ENCODE data around the gene XPO5. TPM values are rescaled to one million over a fixed set of nuclear protein-coding genes. Genes with fewer than 3 reads are reported as not detected.
"Not testable (repeated sequence)": the region's sequence is repeated elsewhere in the genome, so short reads cannot be mapped to it uniquely, and the experiment has no call there.

XPO5 gene
- total and polyA plus RNA-seq, 2 of the 4 experiments (the other 2 are of a cell fraction) = 29.0 to 30.1 TPM

DNA sequence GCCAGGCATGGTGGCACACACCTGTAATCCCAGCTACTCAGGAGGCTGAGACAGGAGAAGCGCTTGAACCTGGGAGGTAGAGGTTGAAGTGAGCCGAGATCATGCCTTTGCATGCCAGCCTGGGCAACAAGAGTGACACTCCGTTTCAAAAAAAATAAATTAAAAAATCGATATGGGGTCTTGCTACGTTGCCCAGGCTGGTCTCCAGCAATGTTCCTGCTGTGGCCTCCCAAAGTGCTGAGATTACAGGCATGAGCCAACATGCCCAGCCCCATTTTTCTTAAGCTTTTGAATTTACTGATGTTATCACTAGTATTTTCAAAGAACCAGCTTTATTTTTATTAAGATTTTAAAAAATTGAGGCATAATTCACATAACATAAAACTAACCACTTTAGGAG is 35.3 kb downstream of the XPO5 start:
- H3K56ac ChIP-seq (ENCODE audit: extremely low read depth, insufficient read depth, low read length) = no peak overlapping the region
- no peaks in the 10 kb centered on the region for H3K4me1 ChIP-seq (ENCODE audit: control insufficient read depth, insufficient read depth, low read length)
- no peak overlapping the region for H4K91ac ChIP-seq (ENCODE audit: insufficient read depth, low read depth, low read length)
- dilution Hi-C loops (cut with HindIII; ENCODE audit: low sequenced_read_pairs, unreplicated experiment) (no loop called here), intact Hi-C loops (cut with micrococcal nuclease) (no loop called here), in situ Hi-C loops (cut with MboI; ENCODE audit: low sequenced_read_pairs) (no loop called here)
- no peak for DNase-seq
- no peak overlapping the region for H2AK5ac ChIP-seq (ENCODE audit: low read depth, low read length)
- no peak overlapping the region for H3K4me2 ChIP-seq (ENCODE audit: low read depth, low read length)
- H3K4ac ChIP-seq (ENCODE audit: low read depth, low read length) = no peak overlapping the region
- no peak overlapping the region for H4K8ac ChIP-seq (ENCODE audit: low read depth in 2 of 2, low read length in 2 of 2)
- BruUV-seq (replicated peaks) = no TSS peak
- CTCF ChIA-PET = no interaction called here
- H3K18ac ChIP-seq (ENCODE audit: low read depth, low read length) = no peak overlapping the region
- no peak overlapping the region for H2BK15ac ChIP-seq (ENCODE audit: low read depth, low read length)
- no peaks in the 10 kb centered on the region for H3K9me1 ChIP-seq (ENCODE audit: insufficient read depth, low read length)
- no peak for ATAC-seq (ENCODE audit: low read depth)
- H3K23ac ChIP-seq (ENCODE audit: low read depth, low read length) = no peak overlapping the region
- H4K5ac ChIP-seq (ENCODE audit: low read depth, low read length) = no peak overlapping the region
- no peak overlapping the region for H3K14ac ChIP-seq (replicated peaks; ENCODE audit: low read depth, low read length)
- no peak overlapping the region for H3K4me3 ChIP-seq (ENCODE audit: insufficient read depth, low read depth, low read length)
- H3K9ac ChIP-seq (ENCODE audit: low read depth, low read length) = no peak overlapping the region
- 100% methylated on average over 1 of the region's 5 CpGs; no CpG with 5 or more reads in 1 of the 2 experiments for WGBS, 2 experiments (ENCODE audit: extremely low coverage in 2 of 2, insufficient read length in 1 of 2)
- no peak overlapping the region for H2AK9ac ChIP-seq (replicated peaks; ENCODE audit: low read depth, low read length, poor library complexity)
- H3K79me1 ChIP-seq (ENCODE audit: low read depth in 1 of 2, low read length in 2 of 2) = no peaks in the 10 kb centered on the region
- peaks cover 28% of the 10 kb centered on the region for H3K36me3 ChIP-seq (ENCODE audit: control insufficient read depth, insufficient read depth, low read length)
- H2BK20ac ChIP-seq (ENCODE audit: low read depth, low read length) = no peak overlapping the region
- no peaks in the 10 kb centered on the region for H3K9me3 ChIP-seq (ENCODE audit: control insufficient read depth, insufficient read depth, low read length)
- H3K27me3 ChIP-seq (ENCODE audit: control insufficient read depth, insufficient read depth, low read length) = no peaks in the 10 kb centered on the region
- POLR2A ChIA-PET (ENCODE audit: unreplicated experiment) = no interaction called here
- H2BK5ac ChIP-seq (ENCODE audit: low read depth, low read length, poor library complexity, severe bottlenecking) = no peak overlapping the region
- no peaks in the 10 kb centered on the region for H4K20me1 ChIP-seq (ENCODE audit: insufficient read depth, low read length)
- no peak overlapping the region for H2AFZ ChIP-seq (replicated peaks; ENCODE audit: low read length, poor library complexity)
- no peak overlapping the region for H3K27ac ChIP-seq (ENCODE audit: insufficient read depth, low read length)
- H2BK120ac ChIP-seq (ENCODE audit: low read depth, low read length) = no peak overlapping the region
- TF ChIP-seq, protein P1, sequence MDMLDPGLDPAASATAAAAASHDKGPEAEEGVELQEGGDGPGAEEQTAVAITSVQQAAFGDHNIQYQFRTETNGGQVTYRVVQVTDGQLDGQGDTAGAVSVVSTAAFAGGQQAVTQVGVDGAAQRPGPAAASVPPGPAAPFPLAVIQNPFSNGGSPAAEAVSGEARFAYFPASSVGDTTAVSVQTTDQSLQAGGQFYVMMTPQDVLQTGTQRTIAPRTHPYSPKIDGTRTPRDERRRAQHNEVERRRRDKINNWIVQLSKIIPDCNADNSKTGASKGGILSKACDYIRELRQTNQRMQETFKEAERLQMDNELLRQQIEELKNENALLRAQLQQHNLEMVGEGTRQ (IDR thresholded peaks at IDR 0.05; ENCODE audit: low read depth, low read length) = no peak
- TF ChIP-seq CTCF (conservative IDR thresholded peaks at IDR 0.05; ENCODE audit: low read depth, low read length) (no peak), NFE2L2 (IDR thresholded peaks at IDR 0.05; ENCODE audit: low read depth, low read length) (no peak), RCOR1 (IDR thresholded peaks at IDR 0.05; ENCODE audit: insufficient replicate concordance, low read length) (no peak)

DNA sequence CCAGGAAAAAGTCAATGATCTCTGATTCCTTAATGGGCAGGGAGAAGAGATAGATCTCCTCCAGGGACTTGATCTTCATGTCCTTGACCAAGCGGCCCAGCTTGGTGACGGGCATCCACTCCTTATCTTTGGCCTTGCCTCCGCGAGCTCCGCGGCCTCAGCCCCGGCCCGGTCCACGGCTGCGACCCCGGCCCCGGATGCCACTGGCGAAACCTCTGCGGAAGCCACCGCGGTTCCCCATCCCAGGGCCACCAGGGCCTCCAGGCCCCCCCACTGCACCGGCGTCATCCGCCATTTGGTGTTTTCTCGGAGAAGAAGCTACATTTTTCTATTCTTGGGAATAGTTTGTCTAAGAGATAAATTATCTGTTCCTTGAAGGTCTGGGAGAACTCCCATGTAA is 36.4 kb downstream of the XPO5 start:
- H3K56ac ChIP-seq (ENCODE audit: extremely low read depth, insufficient read depth, low read length); H3K4me1 ChIP-seq (ENCODE audit: control insufficient read depth, insufficient read depth, low read length); H2AK9ac ChIP-seq (replicated peaks; ENCODE audit: low read depth, low read length, poor library complexity); DNase-seq; H3K4ac ChIP-seq (ENCODE audit: low read depth, low read length); CTCF ChIA-PET; H4K5ac ChIP-seq (ENCODE audit: low read depth, low read length); H3K9ac ChIP-seq (ENCODE audit: low read depth, low read length); H3K14ac ChIP-seq (replicated peaks; ENCODE audit: low read depth, low read length); H2BK20ac ChIP-seq (ENCODE audit: low read depth, low read length); H3K23ac ChIP-seq (ENCODE audit: low read depth, low read length); dilution Hi-C loops (cut with HindIII; ENCODE audit: low sequenced_read_pairs, unreplicated experiment); H3K9me1 ChIP-seq (ENCODE audit: insufficient read depth, low read length); H2BK120ac ChIP-seq (ENCODE audit: low read depth, low read length); ATAC-seq (ENCODE audit: low read depth); H3K4me3 ChIP-seq (ENCODE audit: insufficient read depth, low read depth, low read length); H3K27ac ChIP-seq (ENCODE audit: insufficient read depth, low read length); H3K9me3 ChIP-seq (ENCODE audit: control insufficient read depth, insufficient read depth, low read length); H2BK5ac ChIP-seq (ENCODE audit: low read depth, low read length, poor library complexity, severe bottlenecking); BruUV-seq (replicated peaks); H2BK15ac ChIP-seq (ENCODE audit: low read depth, low read length); in situ Hi-C loops (cut with MboI; ENCODE audit: low sequenced_read_pairs); H3K18ac ChIP-seq (ENCODE audit: low read depth, low read length); H4K8ac ChIP-seq (ENCODE audit: low read depth in 2 of 2, low read length in 2 of 2); H3K27me3 ChIP-seq (ENCODE audit: control insufficient read depth, insufficient read depth, low read length); H4K91ac ChIP-seq (ENCODE audit: insufficient read depth, low read depth, low read length); H2AFZ ChIP-seq (replicated peaks; ENCODE audit: low read length, poor library complexity); H3K4me2 ChIP-seq (ENCODE audit: low read depth, low read length); H2AK5ac ChIP-seq (ENCODE audit: low read depth, low read length); POLR2A ChIA-PET (ENCODE audit: unreplicated experiment); H4K20me1 ChIP-seq (ENCODE audit: insufficient read depth, low read length); H3K79me1 ChIP-seq (ENCODE audit: low read depth in 1 of 2, low read length in 2 of 2): not testable (repeated sequence)
- intact Hi-C loops (cut with micrococcal nuclease) = loop anchor here (5.0 kb wide), 1 partner anchor 33 kb away; no protein-coding TSS in a partner anchor
- H3K36me3 ChIP-seq (ENCODE audit: control insufficient read depth, insufficient read depth, low read length) = peaks cover 22% of the 10 kb centered on the region
- WGBS, 2 experiments (ENCODE audit: extremely low coverage in 2 of 2, insufficient read length in 1 of 2) = 100% methylated on average over 4 of the region's 20 CpGs; no CpG with 5 or more reads in 1 of the 2 experiments
